Measurements from ENCODE around the gene NCBP1. TPM values are rescaled to one million over a fixed set of nuclear protein-coding genes. Genes with fewer than 3 reads are reported as not detected.
A peak's percentile ranks its signal among the peaks of the same experiment; 100 is the strongest.
"Not testable (repeated sequence)": the region's sequence is repeated elsewhere in the genome, so short reads cannot be mapped to it uniquely, and the experiment has no call there.

NCBP1 gene
- 16.2 TPM for total RNA-seq

DNA sequence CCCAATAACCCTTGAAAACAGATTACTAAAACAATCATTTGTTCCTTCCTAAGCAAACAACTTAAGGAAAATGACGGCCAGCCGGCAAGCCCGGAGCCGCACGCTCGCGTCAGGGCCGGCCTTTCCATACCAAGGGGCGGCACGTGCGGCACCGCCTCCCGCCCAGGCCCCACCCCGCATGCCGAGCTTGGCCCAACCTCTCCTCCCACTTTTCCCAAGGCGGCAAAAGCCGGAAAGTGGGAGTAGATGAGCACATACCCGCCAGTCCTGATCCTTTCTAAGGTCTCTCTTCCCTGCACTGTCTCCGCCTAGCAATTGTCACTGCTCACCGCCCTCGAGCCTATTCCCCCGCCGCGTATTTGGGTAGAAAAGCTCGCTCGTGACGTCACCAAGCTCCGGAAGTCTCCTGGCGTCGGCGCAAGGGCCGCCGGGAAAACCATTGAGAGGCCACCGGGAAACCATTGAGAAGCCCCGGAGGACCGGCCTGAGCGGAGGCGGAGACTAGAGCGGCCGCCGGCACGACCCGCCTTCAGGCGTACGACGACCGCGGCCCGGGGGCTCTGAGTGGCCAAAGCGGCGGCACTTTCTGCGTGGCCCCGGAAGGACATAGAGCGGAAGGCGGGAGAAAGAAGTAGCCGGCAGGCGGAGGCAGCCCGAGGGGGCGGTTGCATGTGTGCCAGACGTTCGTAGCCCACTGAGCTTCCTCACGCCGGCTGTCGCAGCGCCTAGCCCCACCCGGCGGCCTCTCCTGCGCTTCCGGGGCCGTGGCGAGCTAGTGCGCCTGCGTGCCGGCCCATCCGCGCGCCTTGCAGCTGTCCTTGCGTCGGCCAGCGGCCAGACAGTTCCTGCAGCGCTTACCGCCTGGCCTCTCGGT lies at the start of gene NCBP1, which contains the start of gene TSTD2:
Gene NCBP1, plus strand, starts transcription at position 837 of the 874 bp plus-strand sequence. CDS start 61 bp downstream, outside the sequence.
Gene TSTD2, minus strand, starts transcription at position 384 of the 874 bp plus-strand sequence. CDS start 5,806 bp downstream, outside the sequence.
- peak; percentile 91 to 99 (median 99) for DNase-seq (ENCODE audit: low read depth in 2 of 3, low spot score in 2 of 3)

GRCh38 chr9:97584778-97585177 lies 48.8 kb upstream of the NCBP1 start:
- not testable (repeated sequence) for DNase-seq (ENCODE audit: low read depth in 2 of 3, low spot score in 2 of 3)

- DNase-seq (ENCODE audit: low read depth in 2 of 3, low spot score in 2 of 3) = not testable (repeated sequence)
These were observed 46.7 kb upstream of the NCBP1 start for GRCh38 chr9:97586909-97587308.

DNA sequence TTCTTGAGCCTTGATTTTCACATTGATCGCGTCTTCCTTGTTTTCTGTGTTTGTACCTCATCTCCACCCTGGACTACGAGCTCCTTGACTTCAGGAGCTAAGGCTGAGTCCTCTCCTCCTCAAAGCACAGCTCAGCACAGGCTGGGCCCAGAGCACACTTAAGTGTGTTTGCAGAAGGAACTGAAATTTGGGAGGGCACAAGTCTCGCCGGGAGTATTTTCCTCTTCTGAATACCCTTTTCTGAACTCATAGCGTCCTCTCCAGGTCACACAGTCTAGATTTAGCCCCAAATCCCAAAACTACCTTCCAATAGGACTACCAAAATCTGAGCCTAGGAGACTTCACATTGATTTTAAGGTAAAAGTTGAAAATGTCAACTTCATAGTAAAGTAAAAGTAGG lies 42.1 kb upstream of the NCBP1 start:
- no peak for DNase-seq (ENCODE audit: low read depth in 2 of 3, low spot score in 2 of 3)

GRCh38 chr9:97592126-97592525 lies 41.5 kb upstream of the NCBP1 start:
- no peak for DNase-seq (ENCODE audit: low read depth in 2 of 3, low spot score in 2 of 3)

- DNase-seq (ENCODE audit: low read depth in 2 of 3, low spot score in 2 of 3) = no peak
These were observed 39.7 kb upstream of the NCBP1 start for GRCh38 chr9:97593960-97594359.

DNA sequence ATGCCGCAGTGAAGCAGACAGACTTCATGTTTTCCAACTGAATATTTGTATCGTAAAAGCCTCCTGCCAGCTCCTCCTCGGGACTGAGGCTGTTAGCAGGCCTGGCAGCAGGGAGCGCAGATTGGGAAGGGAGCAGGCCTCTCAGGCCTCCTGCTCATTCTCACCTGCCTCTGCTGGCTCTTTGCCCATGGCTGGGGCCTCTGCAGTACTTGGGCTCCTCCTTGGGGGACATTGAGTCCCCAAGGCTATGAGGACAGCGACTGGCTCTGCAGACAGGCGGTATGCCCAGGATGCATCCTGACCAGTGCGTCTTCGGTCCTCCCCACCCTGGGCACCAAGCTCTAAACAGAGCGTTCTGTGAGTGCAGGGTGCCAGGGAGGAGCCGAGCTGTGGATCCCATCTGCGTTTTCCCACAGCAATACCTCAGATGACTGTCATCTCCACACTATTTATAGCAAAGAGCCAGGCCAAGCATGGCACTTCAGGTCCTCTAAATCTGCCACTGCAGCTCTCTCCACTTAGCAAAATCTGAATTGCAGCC lies 39.2 kb upstream of the NCBP1 start:
- no peak for DNase-seq (ENCODE audit: low read depth in 2 of 3, low spot score in 2 of 3)

GRCh38 chr9:97596906-97597305 lies 36.7 kb upstream of the NCBP1 start:
- no peak for DNase-seq (ENCODE audit: low read depth in 2 of 3, low spot score in 2 of 3)

GRCh38 chr9:97598461-97599288 lies 34.9 kb upstream of the NCBP1 start:
- DNase-seq (ENCODE audit: low read depth in 2 of 3, low spot score in 2 of 3) = peak; percentile 38 to 88 (median 79)

GRCh38 chr9:97599314-97599846 lies 34.2 kb upstream of the NCBP1 start:
- no peak for DNase-seq (ENCODE audit: low read depth in 2 of 3, low spot score in 2 of 3)

DNA sequence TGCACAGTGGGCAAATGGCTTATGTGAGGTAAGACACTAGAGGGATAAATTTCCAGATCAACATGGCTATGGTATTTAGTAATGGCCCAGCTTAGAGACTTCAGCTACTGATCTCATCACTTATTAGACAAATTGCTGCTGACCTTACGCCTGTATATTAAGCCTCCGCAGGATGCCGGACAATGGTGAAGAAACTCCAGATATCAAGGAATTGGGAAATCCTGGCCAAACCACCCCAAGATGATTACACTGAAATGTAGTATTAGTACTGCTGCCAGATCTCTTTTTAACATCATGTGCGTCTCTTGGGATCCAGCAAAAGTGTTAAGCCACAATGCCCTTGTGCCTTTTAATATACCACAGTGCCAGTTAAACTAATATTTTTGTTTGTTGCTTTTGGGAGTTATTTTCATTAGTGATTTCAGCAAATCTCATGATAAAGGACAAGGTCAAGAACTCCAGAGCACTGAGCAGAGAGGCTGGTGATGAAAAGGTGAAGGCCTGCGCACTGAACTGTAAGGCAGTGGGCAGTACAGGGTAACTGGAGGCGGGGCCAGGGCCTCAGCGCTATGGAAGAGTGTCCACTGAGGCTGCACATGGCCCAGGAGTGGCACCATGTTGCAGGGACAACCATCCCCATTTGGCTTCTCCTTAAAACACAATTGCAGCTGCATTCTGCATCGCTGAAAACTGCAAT lies 32.9 kb upstream of the NCBP1 start:
- DNase-seq (ENCODE audit: low read depth in 2 of 3, low spot score in 2 of 3) = no peak

- DNase-seq (ENCODE audit: low read depth in 2 of 3, low spot score in 2 of 3) = no peak
These were observed 32.3 kb upstream of the NCBP1 start for GRCh38 chr9:97601228-97601898.

DNA sequence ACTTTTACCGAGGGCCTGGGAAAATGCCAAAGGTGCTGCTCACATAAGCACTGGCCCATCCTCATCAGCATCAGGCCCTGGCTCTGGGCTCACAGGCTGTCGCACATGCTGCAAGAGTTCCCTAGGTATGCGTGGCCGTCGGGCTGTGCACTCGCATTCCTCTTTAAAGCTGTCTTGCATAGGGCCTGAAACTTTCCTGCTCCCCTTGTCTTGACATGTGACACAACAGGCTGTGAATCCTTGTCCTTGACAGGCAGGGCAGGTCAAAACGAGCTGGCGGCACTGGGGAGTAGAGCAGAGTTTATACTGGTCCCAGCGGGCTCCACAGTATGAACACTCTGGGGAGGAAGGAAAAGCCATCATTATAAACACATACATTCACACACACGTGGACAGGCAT lies 31.2 kb upstream of the NCBP1 start:
- no peak for DNase-seq (ENCODE audit: low read depth in 2 of 3, low spot score in 2 of 3)

DNA sequence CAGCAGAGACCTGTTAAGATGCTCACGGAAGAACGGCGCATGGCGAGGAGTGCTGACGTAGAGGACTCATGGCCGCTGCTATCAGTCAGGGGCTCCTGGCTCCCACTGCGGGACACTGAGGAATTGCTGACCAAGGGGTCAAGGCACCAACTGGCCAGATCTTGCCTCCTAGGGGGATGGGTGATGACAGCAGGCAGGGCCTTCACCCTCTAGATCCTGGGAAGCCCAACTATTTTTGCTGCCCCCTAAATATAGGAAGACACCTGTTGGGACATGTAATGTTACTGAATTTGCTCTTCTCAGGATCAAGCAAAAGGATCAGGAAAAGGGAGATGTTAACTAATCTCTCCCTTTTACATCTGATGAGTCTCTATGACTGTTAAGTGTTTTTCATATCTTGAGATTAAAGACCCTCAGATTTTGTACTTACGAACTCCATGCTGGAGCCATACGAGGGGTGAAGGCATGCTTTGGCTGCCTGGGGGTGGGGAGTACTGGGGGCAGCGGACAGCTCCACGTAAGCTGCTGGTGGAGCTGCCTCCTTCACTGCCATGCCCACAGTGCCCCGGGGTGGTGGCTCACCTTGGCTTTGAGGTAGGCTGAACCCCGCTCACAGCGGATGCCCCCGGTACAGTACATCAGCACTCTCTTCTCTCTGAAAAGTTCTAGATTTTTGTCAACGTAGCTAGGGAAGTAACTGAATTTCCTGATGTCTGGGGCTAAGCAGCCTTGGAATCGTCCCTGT lies 28.5 kb upstream of the NCBP1 start:
- DNase-seq (ENCODE audit: low read depth in 2 of 3, low spot score in 2 of 3) = no peak

- peak in 2 of 3 donors; percentile 44 to 76 for DNase-seq (ENCODE audit: low read depth in 2 of 3, low spot score in 2 of 3)
These were observed 18.1 kb upstream of the NCBP1 start for GRCh38 chr9:97615439-97616072.

GRCh38 chr9:97617939-97618416 lies 15.6 kb upstream of the NCBP1 start:
- DNase-seq (ENCODE audit: low read depth in 2 of 3, low spot score in 2 of 3) = no peak

DNA sequence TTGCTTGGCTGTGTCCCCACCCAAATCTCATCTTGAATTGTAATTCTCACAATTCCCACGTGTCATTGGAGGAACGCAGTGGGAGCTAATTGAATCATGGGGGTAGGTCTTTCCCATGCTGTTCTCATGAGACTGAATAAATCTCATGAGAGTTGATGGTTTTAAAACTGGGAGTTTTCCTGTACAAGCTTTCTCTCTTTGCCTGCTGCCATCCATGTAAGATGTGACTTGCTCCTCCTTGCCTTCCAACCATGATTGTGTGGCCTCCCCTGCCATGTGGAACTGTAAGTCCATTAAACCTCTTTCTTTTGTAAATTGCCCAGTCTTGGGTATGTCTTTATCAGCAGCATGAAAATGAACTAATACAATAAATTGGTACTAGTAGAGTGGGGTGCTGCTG lies 13.6 kb upstream of the NCBP1 start:
- DNase-seq (ENCODE audit: low read depth in 2 of 3, low spot score in 2 of 3) = not testable (repeated sequence)

- DNase-seq (ENCODE audit: low read depth in 2 of 3, low spot score in 2 of 3) = not testable (repeated sequence)
These were observed 11.1 kb upstream of the NCBP1 start for GRCh38 chr9:97622483-97622882.

All from hematopoietic multipotent progenitor cell (in vitro differentiated cells).